Esophagus squamous epithelium (tissue), 4 donors: ENCODE results near the gene LTBP1.

Experiments
- POLR2A ChIP-seq, 4 donors: fragments of 450-650 bp; IDR thresholded peaks; one replicate each; pipeline ENCODE4 v1.6.1; 2017; ENCODE audit warnings: antibody characterized with exemption in 4 of 4, mild to moderate bottlenecking in 4 of 4, moderate library complexity in 3 of 4
- TF ChIP-seq, protein P1 (sequence below), 6 experiments: fragments of 450-650 bp in 4 of 6; fragments of 200-600 bp in 2 of 6; sonication (generic) in 2 of 6; IDR thresholded peaks; one replicate each; pipeline ENCODE4 v1.5.1; 2016 to 2019; ENCODE audit warnings: antibody characterized with exemption in 6 of 6, mild to moderate bottlenecking in 4 of 6, moderate library complexity in 4 of 6

- TF ChIP-seq POLR2A (IDR thresholded peaks at IDR 0.05) = no peak
- TF ChIP-seq, protein P1, sequence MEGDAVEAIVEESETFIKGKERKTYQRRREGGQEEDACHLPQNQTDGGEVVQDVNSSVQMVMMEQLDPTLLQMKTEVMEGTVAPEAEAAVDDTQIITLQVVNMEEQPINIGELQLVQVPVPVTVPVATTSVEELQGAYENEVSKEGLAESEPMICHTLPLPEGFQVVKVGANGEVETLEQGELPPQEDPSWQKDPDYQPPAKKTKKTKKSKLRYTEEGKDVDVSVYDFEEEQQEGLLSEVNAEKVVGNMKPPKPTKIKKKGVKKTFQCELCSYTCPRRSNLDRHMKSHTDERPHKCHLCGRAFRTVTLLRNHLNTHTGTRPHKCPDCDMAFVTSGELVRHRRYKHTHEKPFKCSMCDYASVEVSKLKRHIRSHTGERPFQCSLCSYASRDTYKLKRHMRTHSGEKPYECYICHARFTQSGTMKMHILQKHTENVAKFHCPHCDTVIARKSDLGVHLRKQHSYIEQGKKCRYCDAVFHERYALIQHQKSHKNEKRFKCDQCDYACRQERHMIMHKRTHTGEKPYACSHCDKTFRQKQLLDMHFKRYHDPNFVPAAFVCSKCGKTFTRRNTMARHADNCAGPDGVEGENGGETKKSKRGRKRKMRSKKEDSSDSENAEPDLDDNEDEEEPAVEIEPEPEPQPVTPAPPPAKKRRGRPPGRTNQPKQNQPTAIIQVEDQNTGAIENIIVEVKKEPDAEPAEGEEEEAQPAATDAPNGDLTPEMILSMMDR (IDR thresholded peaks at IDR 0.05) = no peak
Measured at GRCh38 chr2:33392366-33392765, 445.6 kb downstream of the LTBP1 start.
